ENCODE measurements around the gene SRCAP. TPM values are rescaled to one million over a fixed set of nuclear protein-coding genes. Genes with fewer than 3 reads are reported as not detected.

Gene SRCAP
- total RNA-seq, 4 donors from 2014 or later = 20.6 to 57.4 (median 36.0) TPM

DNA sequence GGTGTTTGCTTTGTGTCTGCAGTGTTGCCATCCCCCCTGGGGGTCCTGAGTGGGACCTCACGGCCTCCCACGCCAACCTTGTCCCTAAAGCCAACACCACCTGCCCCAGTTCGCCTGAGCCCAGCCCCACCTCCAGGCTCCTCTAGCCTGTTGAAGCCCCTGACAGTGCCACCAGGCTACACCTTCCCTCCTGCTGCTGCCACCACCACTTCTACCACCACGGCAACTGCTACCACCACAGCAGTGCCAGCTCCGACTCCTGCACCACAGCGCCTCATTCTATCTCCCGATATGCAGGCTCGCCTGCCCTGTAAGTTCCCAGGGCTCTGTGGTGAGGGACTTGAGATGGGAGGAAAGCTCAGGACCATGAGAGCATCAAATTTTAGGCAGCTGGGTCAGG is 22.2 kb downstream of the SRCAP start:
- no peak for TF ChIP-seq CTCF (IDR thresholded peaks at IDR 0.05)
- TF ChIP-seq POLR2A (IDR thresholded peaks at IDR 0.05) = no peak
- no peak for TF ChIP-seq EP300 (IDR thresholded peaks at IDR 0.05)
- TF ChIP-seq POLR2AphosphoS5 (IDR thresholded peaks at IDR 0.05) = no peak
- no peak for ATAC-seq

DNA sequence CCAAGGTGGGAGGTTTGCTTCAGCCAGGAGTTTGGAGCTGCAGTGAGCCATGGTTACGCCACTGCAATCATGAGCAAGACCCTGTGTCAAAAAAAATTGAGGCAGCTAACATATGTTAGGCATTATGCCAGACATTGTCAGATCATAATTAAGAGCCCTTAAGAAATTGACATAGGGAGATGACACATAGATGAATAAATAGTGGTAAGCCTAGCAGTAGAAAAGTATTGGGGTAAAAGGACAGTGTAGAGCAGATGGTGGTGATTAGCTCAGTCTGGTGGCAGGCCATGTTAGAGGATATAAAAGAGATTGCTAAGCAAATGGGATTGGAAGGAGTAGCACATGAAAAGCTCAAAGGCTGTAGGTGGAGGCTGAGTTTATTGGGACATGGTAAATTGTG is 22.6 kb downstream of the SRCAP start:
- Histone ChIP-seq H3K4me1 (no peaks in the 10 kb centered on the region), H3K27ac (no peak overlapping the region), H3K27me3 (no peaks in the 10 kb centered on the region), H3K9me3 (no peaks in the 10 kb centered on the region), H3K36me3 (peaks cover 0 to 99% of the 10 kb centered on the region in 2 donors), H3K4me3 (no peak overlapping the region)
- ATAC-seq = no peak
- WGBS, 2 donors (ENCODE audit: low coverage in 1 of 2) = 88 to 100% methylated on average over 1 of the region's 1 CpG
- TF ChIP-seq POLR2A (IDR thresholded peaks at IDR 0.05) (no peak), CTCF (IDR thresholded peaks at IDR 0.05) (no peak), EP300 (IDR thresholded peaks at IDR 0.05) (no peak), POLR2AphosphoS5 (IDR thresholded peaks at IDR 0.05) (no peak)

More for the DNA sequence above, 22.2 kb downstream of the SRCAP start:
- no peaks in the 10 kb centered on the region for H3K27me3 ChIP-seq
- H3K4me1 ChIP-seq = no peaks in the 10 kb centered on the region
- WGBS, 2 donors (ENCODE audit: low coverage in 1 of 2) = 100% methylated on average over 1 of the region's 8 CpGs; no CpG with 5 or more reads in 1 of the 2 donors
- H3K27ac ChIP-seq = no peak overlapping the region
- no peaks in the 10 kb centered on the region for H3K9me3 ChIP-seq
- peaks cover 0 to 99% of the 10 kb centered on the region in 2 donors for H3K36me3 ChIP-seq
- H3K4me3 ChIP-seq = no peak overlapping the region

DNA sequence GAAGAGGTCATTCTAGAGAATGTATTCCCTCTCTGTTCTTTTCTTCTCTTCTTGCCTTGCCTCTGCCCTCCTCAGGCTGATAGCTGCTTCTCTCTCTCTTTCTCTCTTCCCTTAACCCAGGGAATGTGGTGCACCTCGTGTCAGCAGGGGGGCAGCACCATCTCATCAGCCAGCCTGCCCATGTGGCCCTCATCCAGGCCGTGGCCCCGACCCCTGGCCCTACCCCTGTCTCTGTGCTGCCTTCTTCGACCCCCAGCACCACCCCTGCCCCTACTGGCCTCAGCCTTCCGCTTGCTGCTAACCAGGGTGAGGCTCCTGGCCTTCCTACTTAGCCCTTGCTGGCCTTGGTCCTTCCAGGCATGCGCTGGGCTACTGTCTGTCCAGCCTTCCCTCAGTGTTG is 23.5 kb downstream of the SRCAP start:
- Histone ChIP-seq H3K9me3 (no peaks in the 10 kb centered on the region), H3K27me3 (no peaks in the 10 kb centered on the region), H3K27ac (no peak overlapping the region), H3K4me1 (no peaks in the 10 kb centered on the region), H3K4me3 (no peak overlapping the region), H3K36me3 (peaks cover 0 to 99% of the 10 kb centered on the region in 2 donors)
- TF ChIP-seq POLR2A (IDR thresholded peaks at IDR 0.05) = no peak
- no peak for TF ChIP-seq CTCF (IDR thresholded peaks at IDR 0.05)
- no peak for TF ChIP-seq POLR2AphosphoS5 (IDR thresholded peaks at IDR 0.05)
- TF ChIP-seq EP300 (IDR thresholded peaks at IDR 0.05) = no peak
- no peak for ATAC-seq
- WGBS, 2 donors (ENCODE audit: low coverage in 1 of 2) = 57 to 63% methylated on average over 2 to 5 of the region's 6 CpGs

GRCh38 chr16:30722916-30723315 is 23.9 kb downstream of the SRCAP start:
- no peaks in the 10 kb centered on the region for H3K27me3 ChIP-seq
- H3K9me3 ChIP-seq = no peaks in the 10 kb centered on the region
- WGBS, 2 donors (ENCODE audit: low coverage in 1 of 2) = 91% methylated on average over 4 of the region's 10 CpGs; no CpG with 5 or more reads in 1 of the 2 donors
- H3K4me3 ChIP-seq = no peak overlapping the region
- no peak overlapping the region for H3K27ac ChIP-seq
- peaks cover 0 to 98% of the 10 kb centered on the region in 2 donors for H3K36me3 ChIP-seq
- H3K4me1 ChIP-seq = no peaks in the 10 kb centered on the region
- TF ChIP-seq EP300 (IDR thresholded peaks at IDR 0.05) = no peak
- no peak for TF ChIP-seq CTCF (IDR thresholded peaks at IDR 0.05)
- no peak for TF ChIP-seq POLR2AphosphoS5 (IDR thresholded peaks at IDR 0.05)
- TF ChIP-seq POLR2A (IDR thresholded peaks at IDR 0.05) = no peak
- ATAC-seq = no peak

GRCh38 chr16:30723725-30724355 is 24.9 kb downstream of the SRCAP start:
- no peaks in the 10 kb centered on the region for H3K9me3 ChIP-seq
- H3K4me3 ChIP-seq = no peak overlapping the region
- H3K27ac ChIP-seq = no peak overlapping the region
- peaks cover 0 to 95% of the 10 kb centered on the region in 2 donors for H3K36me3 ChIP-seq
- no peaks in the 10 kb centered on the region for H3K27me3 ChIP-seq
- no peak for ATAC-seq
- no peaks in the 10 kb centered on the region for H3K4me1 ChIP-seq
- no peak for TF ChIP-seq POLR2A (IDR thresholded peaks at IDR 0.05)
- TF ChIP-seq POLR2AphosphoS5 (IDR thresholded peaks at IDR 0.05) = no peak
- TF ChIP-seq EP300 (IDR thresholded peaks at IDR 0.05) = no peak
- no peak for TF ChIP-seq CTCF (IDR thresholded peaks at IDR 0.05)
- WGBS, 2 donors (ENCODE audit: low coverage in 1 of 2) = 85 to 87% methylated on average over 11 to 12 of the region's 12 CpGs
